Activated T-helper 1 cell treated with Interleukin-2 at 50 U/mL for 16 hours (primary cell): Measurements from ENCODE around the gene ZNF99.
"Not testable (repeated sequence)": the region's sequence is repeated elsewhere in the genome, so short reads cannot be mapped to it uniquely, and the experiment has no call there.

Experiments used
- DNase-seq: peaks from one replicate; pipeline ENCODE4 v3.0.0-alpha.2; 2020; ENCODE audit warnings: low read depth

ZNF99 gene

DNA sequence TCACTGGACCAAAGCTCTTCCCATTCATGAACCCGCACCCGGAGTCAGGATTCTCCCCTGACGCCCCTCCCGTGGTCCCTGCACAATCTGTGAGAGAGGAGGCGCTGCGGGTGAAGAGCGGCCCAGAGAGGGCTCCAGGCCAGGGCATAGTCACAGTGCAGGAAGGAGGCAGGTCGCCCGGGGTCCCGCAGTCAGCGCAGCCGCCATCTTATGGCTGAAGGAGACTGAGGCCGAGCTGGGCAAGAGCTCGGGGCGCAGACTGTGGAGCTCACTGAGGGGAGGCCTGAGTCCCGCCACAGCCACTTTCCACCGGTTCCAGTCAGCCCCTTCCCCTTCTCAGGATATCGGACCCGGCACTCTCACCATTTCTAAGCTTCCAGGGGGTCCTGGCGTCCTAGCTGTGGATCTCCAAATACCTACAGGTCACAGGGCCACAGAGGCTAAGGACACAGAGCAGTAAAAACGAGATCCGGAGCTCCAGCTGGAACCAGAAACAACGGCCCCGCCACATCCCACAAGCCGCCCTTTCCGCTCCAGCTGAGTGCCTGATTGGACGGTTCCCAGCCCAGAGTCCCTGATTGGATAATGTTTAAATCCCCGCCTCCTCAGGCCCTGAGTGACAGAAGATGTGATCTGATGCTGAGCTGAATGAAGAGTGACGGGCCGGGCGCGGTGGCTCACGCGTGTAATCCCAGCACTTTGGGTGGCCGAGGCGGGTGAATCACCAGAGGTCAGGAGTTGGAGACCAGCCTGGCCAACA lies at the start of gene ZNF99:
TSS of gene ZNF99 (minus strand) at position 501 of the 760 bp plus-strand sequence. CDS start at position 366, 135 bp downstream.
- DNase-seq: no peak

DNA sequence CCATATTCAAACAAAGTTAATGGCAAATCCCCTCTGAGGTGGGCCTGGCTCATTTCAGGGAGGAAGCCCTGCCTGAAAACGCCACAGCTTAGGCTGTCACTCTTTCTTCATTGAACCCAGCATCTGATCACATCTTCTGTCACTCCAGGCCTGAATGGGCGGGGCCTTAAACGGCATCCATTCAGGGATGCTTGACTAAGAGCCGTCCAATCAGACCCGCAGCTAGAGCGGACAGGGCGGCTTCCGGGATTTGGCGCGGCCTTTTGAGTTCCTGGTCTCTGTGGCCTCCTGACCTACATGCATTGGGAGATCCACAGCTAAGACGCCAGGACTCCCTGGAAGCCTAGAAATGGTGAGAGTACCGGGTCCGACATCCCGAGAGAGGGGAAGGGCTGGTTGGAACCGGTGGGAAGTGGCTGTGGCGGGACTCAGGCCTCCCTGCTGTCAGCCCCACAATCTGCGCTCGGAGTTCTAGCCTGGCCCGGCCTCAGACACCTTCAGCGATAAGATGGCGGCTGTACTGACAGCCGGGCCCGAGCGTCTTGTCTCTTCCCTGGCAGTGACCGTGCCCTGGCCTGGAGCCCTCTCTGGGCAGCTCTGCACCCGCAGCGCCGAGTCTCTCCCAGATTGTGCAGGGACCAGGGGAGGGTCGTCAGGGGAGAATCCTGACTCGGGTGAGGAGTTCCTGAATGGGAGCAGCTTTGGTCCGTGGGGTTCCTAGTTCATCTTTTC lies 48.2 kb upstream of the ZNF99 start, which contains the start of gene ZNF723:
TSS of gene ZNF723 (plus strand) at position 261 of the 732 bp plus-strand sequence. CDS start at position 350, 89 bp downstream.
- no peak for DNase-seq

DNA sequence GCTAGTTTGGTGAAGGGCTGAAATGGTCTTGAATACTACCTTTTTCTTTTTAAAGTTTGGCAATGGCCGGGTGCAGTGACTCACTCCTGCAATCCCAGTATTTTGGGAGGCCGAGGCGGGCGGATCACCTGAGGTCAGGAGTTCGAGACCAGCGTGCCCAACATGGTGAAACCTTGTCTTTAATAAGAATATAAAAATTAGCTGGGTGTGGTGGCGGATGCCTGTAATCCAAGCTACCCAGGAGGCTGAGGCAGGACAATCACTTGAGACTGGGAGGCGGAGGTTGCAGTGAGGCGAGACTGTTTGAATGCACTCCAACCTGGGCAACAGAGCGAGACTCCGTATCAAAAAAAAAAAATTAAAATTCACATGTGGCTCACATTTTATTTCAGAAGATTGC lies 47.3 kb upstream of the ZNF99 start:
- no peak for DNase-seq

DNA sequence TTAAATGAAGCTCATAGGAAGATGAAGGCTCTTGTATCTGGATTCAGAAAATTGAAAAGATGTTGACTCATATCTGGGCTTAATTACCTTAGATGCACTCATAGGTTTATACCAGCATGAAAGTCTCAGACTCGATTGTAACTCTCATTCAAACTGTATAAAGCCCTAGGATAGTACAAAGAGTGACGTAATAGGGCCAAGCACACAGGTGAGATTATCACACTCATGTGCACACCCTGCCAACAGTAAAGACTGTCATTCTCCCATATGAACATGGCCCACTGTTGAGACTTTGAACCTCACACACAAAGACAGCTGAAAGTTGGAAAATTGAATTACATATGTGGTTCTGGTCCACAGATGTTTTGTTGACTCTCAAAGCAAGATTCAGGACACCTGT lies 30.2 kb upstream of the ZNF99 start:
- no peak for DNase-seq

DNA sequence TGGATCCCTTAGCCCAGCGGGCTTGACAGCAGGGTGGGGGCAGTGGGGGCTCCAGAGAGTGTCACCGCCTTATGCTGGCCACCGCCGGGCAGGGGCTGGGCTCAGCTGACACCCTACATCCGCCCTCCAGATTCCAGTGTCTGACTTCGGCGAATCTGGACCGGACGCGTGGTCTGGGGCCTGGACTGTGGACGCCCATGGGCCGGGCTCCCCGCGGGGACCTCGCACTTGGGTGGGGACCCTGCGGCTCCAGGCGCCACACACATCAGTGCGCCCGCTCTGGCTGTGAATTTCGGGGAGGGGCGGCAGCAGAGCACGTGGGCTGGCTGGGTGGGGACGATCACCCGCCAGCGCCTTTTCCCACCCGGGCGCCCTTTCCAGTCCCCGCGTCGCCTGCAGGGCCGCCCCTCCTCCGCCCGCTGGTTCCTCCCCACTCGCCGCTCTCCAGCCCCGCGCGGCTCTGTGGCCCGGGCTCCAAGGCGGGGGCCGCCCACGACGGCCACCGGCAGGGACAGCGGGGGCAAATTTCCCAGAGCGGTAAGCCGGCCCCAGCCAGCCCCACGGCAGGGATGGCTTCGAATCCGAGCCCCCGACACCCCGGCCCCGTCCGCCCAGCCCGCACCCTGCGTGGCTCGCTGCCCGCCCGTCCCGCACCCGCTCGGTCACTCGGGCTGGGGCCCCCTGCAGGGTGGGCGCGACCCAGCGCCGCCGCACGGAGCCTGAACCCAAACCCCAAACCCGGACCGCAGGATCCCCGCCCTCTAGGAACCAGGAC lies 23.3 kb upstream of the ZNF99 start:
- no peak for DNase-seq

DNA sequence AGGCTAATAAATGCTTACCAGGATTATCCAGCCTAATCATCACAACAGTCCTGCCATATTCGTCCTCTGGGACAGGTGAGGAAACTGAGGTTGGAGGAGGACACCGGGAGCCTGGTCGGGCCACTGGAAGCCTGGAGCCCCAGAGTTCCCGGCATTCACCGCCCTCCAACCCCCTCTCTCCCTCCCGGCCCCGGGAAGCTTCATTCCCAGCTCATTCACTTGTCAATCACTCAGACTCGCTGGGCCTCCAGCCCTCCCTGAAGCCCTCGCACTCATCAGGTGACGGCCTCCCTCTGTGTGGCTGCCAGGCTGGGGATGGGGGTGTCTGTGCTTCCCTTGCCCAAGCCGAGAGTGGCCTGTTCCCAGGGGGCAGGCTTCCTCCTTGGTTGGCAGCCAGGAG lies 22.5 kb upstream of the ZNF99 start:
- no peak for DNase-seq

DNA sequence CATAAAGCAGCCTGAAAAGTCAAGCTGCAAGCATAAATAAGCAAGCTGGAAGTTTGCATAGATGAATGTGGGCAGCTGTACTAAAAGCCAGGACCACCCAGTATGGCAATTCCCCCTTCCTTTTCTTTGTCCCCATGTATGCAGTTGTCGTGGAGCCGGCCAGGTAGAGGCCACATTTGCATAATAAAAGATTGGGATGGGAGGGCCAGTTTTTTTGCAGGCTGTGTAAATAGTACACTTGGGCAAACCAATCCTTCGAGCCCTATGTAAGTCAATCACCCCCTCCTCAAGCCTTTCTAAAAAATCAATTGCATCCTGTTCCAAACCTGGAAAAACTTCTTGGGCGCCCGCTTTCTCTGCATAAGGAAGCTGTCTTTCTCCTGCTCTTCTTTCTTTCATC lies 13.1 kb upstream of the ZNF99 start:
- no peak for DNase-seq

DNA sequence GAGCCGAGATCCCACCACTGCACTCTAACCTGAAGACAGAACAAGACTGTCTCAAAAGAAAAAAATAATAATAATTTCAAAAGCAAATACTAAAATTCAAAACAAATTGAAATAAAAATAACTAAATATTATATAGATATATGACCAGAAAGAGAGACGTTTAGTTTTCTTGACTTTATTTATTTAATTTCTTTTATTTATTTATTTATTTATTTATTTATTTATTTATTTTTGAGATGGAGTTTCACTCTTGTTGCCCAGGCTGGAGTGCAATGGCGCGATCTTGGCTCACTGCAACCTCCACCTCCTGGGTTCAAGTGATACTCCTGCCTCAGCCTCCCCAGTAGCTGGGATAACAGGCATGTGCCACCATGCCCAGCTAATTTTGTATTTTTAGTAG lies 8.9 kb upstream of the ZNF99 start:
- not testable (repeated sequence) for DNase-seq

DNA sequence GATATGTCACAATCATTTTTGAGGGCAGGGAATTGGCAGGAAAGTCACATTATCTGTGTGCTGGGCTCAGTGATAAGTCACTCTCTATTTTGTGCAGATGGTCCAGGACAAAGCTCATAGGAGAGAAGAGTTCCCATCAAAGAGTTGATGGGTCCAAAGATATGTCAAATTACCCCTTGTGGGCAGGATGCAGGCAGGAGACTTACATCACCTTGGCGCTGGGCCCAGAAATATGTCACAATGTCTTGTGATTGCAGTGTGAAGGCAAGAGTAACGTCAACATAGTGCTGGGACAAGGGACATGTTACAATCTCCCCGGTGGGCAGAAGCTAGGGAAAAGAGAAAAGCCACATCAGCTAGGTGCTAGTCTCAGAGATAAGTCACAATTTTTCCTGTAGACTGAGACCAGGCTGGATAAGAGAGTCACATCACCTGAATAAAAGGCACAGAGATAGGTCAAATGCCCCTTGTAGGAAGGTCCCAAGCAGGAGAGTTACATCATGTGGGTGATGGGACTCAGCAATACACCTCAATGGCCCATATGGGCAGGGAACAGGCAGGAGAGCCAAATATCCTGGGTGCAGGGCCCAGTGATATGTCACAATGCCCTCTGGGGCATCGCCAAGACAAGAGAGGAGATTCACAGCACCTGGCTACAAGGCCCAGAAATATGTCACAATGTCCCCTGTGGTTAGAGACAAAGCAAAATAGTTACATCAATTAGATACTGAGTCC lies 47.9 kb downstream of the ZNF99 start:
- DNase-seq: no peak

DNA sequence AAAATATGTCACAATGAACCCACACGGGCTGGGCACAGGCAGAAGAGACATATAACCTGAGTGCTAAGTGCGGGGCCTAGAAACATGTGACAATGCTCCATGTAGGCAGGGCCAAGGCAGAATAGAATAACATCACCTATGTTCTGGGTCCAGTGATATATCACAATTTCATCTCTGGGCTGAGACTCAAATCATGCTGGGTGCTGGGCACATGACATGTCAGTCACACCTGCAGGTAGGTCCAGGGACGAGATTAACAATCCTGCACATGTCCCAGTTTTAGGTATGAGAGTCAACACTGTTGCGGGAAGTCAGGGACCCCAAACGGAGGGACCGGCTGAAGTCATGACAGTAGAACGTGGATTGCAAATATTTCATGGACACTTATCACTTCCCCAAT lies 50.3 kb downstream of the ZNF99 start:
- no peak for DNase-seq

DNA sequence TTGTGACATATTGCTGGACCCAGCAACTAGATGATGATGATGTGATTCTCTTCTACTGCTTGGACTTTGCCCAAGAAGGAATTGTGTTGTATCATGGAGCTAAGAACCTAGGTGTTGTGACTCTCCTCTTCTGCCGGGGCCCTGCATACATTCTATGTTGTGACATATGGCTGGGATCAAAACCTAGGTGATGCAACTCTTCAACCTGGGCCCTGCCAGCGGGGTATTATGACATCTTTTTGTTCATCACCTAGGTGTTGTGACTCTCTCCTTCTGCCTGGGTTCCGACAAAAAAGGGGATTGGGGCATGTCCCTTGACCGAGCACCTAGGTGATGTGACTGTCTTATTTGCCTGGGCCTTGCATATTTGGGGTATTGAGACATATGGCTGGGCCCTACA lies 55.7 kb downstream of the ZNF99 start:
- not testable (repeated sequence) for DNase-seq

DNA sequence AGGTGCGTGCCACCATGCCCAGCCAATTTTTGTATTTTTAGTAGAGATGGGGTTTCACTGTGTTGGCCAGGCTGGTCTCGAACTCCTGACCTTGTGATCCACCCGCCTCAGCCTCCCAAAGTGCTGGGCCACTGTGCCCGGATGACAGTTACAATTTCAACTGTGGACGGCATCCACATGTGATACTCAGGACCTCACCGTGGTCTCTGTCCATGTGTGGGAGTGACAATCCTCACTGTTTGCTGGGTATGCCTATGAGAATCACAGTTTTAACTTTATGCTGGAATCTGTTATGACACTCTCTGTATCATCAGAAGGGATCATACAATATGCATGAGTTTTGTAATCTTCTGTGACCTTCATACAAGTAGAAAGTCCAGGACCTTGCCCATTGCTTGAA lies 62.4 kb downstream of the ZNF99 start:
- not testable (repeated sequence) for DNase-seq

DNA sequence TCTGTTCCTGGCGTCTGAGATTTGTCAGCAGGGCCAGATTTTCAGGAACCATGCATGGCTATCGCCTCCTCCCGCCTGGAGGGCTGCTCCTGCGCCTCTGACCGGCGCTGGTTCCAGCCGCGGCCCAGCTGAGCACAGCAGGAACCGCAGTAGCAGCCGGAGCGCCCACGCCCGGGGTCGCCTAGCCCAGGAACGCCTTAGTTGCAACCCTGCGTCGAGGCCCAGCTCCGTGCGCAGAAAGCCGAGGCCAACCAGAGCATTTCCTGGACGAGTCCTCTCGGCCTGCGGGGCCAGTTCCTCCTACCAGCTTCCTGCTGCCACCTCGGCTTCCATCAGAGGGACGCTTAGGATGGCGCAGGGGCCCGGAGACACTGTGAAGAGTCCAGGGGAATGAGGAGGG lies 75.0 kb downstream of the ZNF99 start:
- no peak for DNase-seq

DNA sequence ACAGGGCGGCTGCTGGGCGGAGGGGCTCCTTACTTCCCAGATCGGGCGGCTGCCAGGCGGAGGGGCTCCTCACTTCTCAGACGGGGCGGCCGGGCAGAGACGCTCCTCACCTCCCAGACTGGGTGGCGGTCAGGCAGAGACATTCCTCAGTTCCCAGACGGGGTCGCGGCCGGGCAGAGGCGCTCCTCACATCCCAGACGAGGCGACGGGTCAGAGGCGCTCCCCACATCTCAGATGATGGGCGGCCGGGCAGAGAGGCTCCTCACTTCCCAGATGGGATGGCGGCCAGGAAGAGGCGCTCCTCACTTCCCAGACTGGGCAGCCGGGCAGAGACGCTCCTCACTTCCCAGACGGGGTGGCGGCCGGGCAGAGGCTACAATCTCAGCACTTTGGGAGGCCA lies 80.9 kb downstream of the ZNF99 start:
- DNase-seq: not testable (repeated sequence)

DNA sequence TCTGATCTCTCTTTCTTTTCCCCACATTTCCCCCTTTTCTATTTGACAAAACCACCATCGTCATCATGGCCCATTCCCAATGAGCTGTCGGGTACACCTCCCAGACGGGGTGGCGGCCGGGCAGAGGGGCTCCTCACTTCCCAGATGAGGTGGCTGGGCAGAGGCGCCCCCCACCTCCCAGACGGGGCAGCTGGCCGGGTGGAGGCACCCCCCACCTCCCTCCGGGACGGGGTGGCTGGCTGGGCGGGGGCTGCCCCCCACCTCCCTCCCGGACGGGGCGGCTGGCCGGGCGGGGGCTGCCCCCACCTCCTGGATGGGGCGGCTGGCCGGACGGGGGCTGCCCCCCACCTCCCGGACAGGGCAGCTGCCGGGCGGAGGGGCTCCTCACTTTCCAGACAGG lies 81.3 kb downstream of the ZNF99 start:
- not testable (repeated sequence) for DNase-seq
